ENCODE measurements around the gene MICB. TPM values are rescaled to one million over a fixed set of nuclear protein-coding genes. Genes with fewer than 3 reads are reported as not detected.

The MICB gene
- total and polyA plus RNA-seq, 2 of the 8 experiments (the other 6 are each of a cell fraction or from before 2014, with no cell fraction given): 16.2 to 25.3 TPM

- no peak for FAIRE-seq
- H4K91ac ChIP-seq (replicated peaks; ENCODE audit: insufficient read length, low read length): no peak overlapping the region
- H2AK5ac ChIP-seq (ENCODE audit: low read depth, low read length): no peak overlapping the region
- no peaks in the 10 kb centered on the region for H3K27me3 ChIP-seq (replicated peaks in 1 of 4; ENCODE audit: control insufficient read depth in 3 of 4, extremely low read depth in 1 of 4, insufficient read depth in 3 of 4, low read length in 3 of 4)
- no peak overlapping the region for H3K23ac ChIP-seq (ENCODE audit: insufficient read length)
- H3K56ac ChIP-seq (replicated peaks; ENCODE audit: insufficient read length, low read depth, low read length): no peak overlapping the region
- no peak overlapping the region for H3K18ac ChIP-seq (ENCODE audit: extremely low read depth, low read length)
- H3K14ac ChIP-seq (ENCODE audit: insufficient read length): no peak overlapping the region
- H3K23me2 ChIP-seq (ENCODE audit: low read depth, low read length): no peaks in the 10 kb centered on the region
- H4K20me1 ChIP-seq (replicated peaks in 1 of 2; ENCODE audit: control insufficient read depth in 1 of 2, insufficient read depth in 2 of 2, low read length in 2 of 2): peaks cover 48% of the 10 kb centered on the region in 2 experiments
- H4K8ac ChIP-seq (ENCODE audit: extremely low read depth, insufficient read depth, low read length): peak overlapping the region; percentile 1; the same call in 1 of the 2 replicates
- H2BK12ac ChIP-seq (ENCODE audit: low read depth, low read length): no peak overlapping the region
- H3K9ac ChIP-seq (replicated peaks in 1 of 4; ENCODE audit: extremely low read depth in 1 of 4, low read depth in 3 of 4, low read length in 3 of 4): no peak overlapping the region
- no peak overlapping the region for H3K27ac ChIP-seq (ENCODE audit: low read depth, low read length)
- 93% methylated on average over 18 of the region's 24 CpGs; no CpG with 5 or more reads in 1 of the 2 experiments for WGBS, 2 experiments (ENCODE audit: extremely low coverage in 1 of 2, insufficient coverage in 1 of 2, insufficient read length in 1 of 2, insufficient replicate concordance in 2 of 2, low coverage in 1 of 2, low lambda C conversion rate in 2 of 2, missing lambda C conversion rate in 1 of 2)
- H2BK5ac ChIP-seq (ENCODE audit: low read depth, low read length): no peak overlapping the region
- H3K79me1 ChIP-seq (ENCODE audit: low read depth, low read length): peaks cover 10% of the 10 kb centered on the region; the same call in 1 of the 2 replicates
- DNase-seq (ENCODE audit: low read depth in 1 of 2, low spot score in 2 of 2): no peak
- no peak overlapping the region for H3K4me2 ChIP-seq (ENCODE audit: insufficient read depth in 1 of 2, low read depth in 2 of 2, low read length in 2 of 2)
- H3K9me3 ChIP-seq (ENCODE audit: insufficient read depth in 2 of 2, low read depth in 1 of 2, low read length in 1 of 2): no peaks in the 10 kb centered on the region
- H2AFZ ChIP-seq (ENCODE audit: low read length): no peak overlapping the region
- CTCF ChIA-PET (ENCODE audit: partially characterized antibody): interaction anchor here (0.7 kb wide), 1 partner anchor 64 kb away, joined by 3 read pairs; no protein-coding TSS in a partner anchor
- H3K4me3 ChIP-seq (ENCODE audit: extremely low read depth in 1 of 4, insufficient read depth in 2 of 4, low read depth in 3 of 4, low read length in 4 of 4): no peak overlapping the region
- peaks cover 2 to 8% (median 5%) of the 10 kb centered on the region in 4 experiments; a peak in 5 of 7 replicates for H3K4me1 ChIP-seq (replicated peaks in 1 of 4; ENCODE audit: control insufficient read depth in 3 of 4, insufficient read depth in 4 of 4, low read length in 3 of 4)
- H3K4ac ChIP-seq (replicated peaks; ENCODE audit: insufficient read length, low read depth, low read length): no peak overlapping the region
- H2BK120ac ChIP-seq (replicated peaks; ENCODE audit: low read depth, low read length): no peak overlapping the region
- POLR2A ChIA-PET (ENCODE audit: partially characterized antibody): interaction anchor here (0.8 to 18.4 kb wide), 12 partner anchors 4 to 117 kb away, joined by 3 to 428 read pairs (median 5); partner anchors contain the start of genes ATP6V1G2, DDX39B, MCCD1 and NCR3
- no peak overlapping the region for H4K5ac ChIP-seq (ENCODE audit: insufficient read length, low read depth, low read length)
- H2BK15ac ChIP-seq (ENCODE audit: low read length): no peak overlapping the region
- H3K79me2 ChIP-seq (ENCODE audit: control insufficient read depth in 1 of 2, insufficient read depth in 2 of 2, low read length in 2 of 2): peaks cover 15 to 51% of the 10 kb centered on the region in 2 experiments
- peaks cover 78 to 100% (median 92%) of the 10 kb centered on the region in 4 experiments for H3K36me3 ChIP-seq (ENCODE audit: control insufficient read depth in 2 of 4, insufficient read depth in 4 of 4, low read length in 3 of 4)
- H2BK20ac ChIP-seq (ENCODE audit: low read length): no peak overlapping the region
- TF ChIP-seq CTBP2 (IDR thresholded peaks at IDR 0.05; ENCODE audit: borderline replicate concordance, insufficient read depth, insufficient read length, low read length): no peak
- no peak for TF ChIP-seq FOSL1 (IDR thresholded peaks at IDR 0.05; ENCODE audit: insufficient read depth, low read depth, low read length)
- no peak for TF ChIP-seq ATF2 (IDR thresholded peaks at IDR 0.05; ENCODE audit: low read length)
- TF ChIP-seq TBP (IDR thresholded peaks at IDR 0.05; ENCODE audit: low read depth, low read length): no peak
- no peak for TF ChIP-seq BRCA1 (IDR thresholded peaks at IDR 0.05; ENCODE audit: low read depth, low read length)
- no peak for TF ChIP-seq ZNF274 (IDR thresholded peaks at IDR 0.05; ENCODE audit: borderline replicate concordance, extremely low read depth, low read length)
These were observed 36.6 kb downstream of the MICB start for GRCh38 chr6:31534521-31535040.
